GM18909 (cell line): ENCODE measurements around the gene FBXW8.

ENCODE experiments used
- ATAC-seq: cut with Tn5 transposase; IDR thresholded peaks from one replicate; pipeline ENCODE4 v1.9.1; 2021; ENCODE audit warnings: mild to moderate bottlenecking; ENCODE audit not compliant: unreplicated experiment, poor library complexity

Gene FBXW8

GRCh38 chr12:117034249-117034648 lies 123.5 kb downstream of the FBXW8 start:
- no peak for ATAC-seq

- no peak for ATAC-seq
Observed at GRCh38 chr12:117034701-117035151, 124.0 kb downstream of the FBXW8 start.

- no peak for ATAC-seq
Observed at GRCh38 chr12:117035287-117035686, 124.5 kb downstream of the FBXW8 start.

DNA sequence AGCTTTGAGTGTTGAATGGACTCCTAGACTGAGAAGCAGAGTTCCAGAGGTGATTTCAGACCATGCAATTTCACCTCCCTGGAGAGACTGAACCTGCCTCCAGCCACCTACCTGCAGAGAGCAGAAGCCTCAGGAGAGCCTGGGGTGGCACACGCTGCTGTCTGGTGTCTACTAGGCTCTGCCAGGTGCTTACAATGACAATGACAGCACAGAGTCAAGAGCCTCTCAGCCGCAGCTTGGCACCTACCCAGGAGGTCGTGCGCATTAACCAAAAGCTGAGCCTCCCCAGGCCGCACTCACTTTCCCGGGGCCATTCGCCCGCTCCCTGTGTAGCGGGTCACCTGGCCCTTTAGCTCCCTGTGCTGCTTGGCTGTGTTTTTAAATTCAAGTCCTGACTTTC lies 125.3 kb downstream of the FBXW8 start:
- ATAC-seq = no peak

- no peak for ATAC-seq
Observed at GRCh38 chr12:117036547-117036946, 125.8 kb downstream of the FBXW8 start.

DNA sequence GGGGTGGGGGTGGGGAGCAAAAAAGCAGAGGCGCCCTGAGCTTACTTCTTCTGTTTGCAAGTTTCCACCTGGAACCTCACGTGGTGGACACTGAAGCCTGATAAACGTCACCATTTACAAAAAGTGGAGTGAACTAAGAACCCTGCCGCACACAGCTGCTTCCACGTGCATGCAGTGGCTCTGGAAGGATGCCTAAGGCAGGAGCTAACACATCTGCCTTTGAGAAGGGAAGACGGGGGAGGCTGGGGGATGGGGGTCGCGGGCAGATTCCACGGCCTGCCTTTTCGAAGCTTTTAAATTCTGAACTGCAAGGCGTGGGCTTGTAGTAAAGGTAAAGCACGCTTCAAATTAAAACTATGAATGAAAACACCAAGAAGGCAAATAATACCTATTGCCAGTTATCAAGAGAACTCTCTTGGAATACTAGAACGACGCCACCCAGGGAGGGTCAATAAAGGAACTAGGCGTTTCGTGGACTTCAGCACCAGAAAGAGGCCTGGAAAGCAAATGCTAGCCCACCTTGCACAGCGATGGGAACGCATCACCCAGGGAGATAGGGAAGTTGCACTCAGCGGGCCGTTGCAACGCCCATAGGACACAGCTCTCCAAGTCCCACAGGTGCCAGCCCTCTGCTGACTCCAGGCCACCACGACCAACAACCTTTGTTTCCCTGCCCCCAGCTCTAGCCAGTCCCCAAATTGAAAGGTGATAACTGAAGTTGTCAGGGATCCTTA lies 126.7 kb downstream of the FBXW8 start:
- ATAC-seq = no peak

DNA sequence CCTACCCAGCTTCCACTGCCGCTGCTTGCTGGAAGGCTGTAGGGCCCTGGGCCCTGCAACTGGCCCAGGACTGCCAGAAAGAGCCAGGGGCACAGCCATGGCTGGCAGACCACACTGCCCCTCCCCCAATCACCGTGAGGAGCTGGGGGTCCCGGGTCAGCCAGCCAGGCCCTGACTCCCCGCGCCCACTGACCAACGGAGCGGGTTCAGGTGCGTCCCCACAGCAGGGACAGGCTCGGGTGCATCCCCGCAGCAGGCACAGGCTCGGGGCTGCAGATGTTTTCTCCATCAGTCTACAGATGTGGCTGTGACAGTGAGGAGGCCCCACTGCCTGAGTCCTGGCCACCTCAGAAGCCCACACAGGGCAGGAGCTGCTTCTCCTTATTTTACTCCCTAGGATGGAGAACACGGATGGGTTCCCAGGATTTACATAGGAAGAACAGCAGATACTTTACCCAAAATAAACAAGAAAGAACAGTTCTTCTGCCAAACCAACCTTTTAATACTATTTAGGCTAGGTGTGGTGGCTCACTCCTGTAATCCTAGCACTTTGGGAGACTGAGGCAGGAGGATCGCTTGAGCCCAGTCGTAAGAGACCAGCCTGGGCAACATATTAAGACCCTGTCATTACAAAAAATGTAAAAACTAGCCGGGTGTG lies 127.4 kb downstream of the FBXW8 start:
- no peak for ATAC-seq

DNA sequence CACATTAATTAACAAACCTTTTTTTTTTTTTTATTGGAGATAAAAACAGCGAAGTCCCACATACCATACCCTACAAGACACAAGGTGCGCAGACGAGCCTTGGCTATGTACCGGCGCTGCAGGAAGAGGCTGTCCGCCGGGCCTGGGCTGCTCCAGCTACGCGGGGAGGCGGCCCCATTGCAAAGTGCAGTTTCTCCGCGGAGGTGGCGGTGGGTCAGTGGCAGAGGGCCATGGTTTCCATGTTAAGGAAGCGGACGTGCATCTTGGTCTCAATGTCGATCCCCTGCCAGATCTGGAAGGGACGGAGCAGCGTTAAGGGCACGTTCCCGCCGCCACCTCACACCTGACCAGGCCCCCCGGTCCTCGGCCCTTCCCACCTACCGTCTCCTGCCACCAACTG lies 128.2 kb downstream of the FBXW8 start:
- ATAC-seq = no peak

GRCh38 chr12:117039891-117040309 lies 129.2 kb downstream of the FBXW8 start:
- ATAC-seq = no peak

GRCh38 chr12:117040496-117040895 lies 129.7 kb downstream of the FBXW8 start:
- ATAC-seq = no peak

DNA sequence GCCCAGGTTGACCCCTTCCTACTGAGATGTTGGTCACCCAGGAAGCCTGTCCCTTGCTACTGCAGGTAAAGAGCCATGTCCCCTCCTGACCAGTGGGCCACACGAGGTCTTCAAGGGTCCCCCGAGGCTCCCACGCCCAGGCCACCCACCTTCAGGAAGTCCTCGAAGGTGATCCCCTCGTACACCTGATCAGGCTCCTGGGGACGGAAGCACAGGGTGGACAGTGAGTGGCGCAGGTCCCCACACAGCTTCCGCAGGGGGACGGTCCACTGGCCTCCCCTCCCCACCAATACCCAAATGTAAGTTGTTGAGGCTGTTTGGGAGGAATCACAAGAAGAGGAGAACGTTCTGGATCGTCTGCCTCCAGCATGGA lies 131.0 kb downstream of the FBXW8 start:
- no peak for ATAC-seq

- no peak for ATAC-seq
Observed at GRCh38 chr12:117042171-117042842, 131.6 kb downstream of the FBXW8 start.

DNA sequence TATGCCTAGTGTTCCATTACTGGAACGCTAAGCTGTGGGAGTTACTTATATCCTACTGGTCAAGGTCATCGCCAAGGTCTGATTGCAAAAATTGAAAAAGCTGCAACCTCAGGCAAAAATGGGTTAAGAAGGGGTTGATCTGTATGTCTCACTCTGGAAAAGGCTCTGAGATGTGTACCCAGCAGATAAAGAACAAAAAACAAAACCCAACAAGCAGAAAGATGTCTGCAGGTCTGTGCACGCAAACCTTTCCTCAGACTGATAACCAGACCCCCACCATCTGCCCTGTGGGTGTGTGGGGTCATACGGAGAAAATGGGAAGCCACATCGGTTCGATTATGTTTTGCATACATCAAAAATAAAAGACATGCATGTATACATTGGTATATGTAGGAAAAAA lies 132.1 kb downstream of the FBXW8 start:
- no peak for ATAC-seq

GRCh38 chr12:117044311-117044710 lies 133.6 kb downstream of the FBXW8 start:
- ATAC-seq = no peak

DNA sequence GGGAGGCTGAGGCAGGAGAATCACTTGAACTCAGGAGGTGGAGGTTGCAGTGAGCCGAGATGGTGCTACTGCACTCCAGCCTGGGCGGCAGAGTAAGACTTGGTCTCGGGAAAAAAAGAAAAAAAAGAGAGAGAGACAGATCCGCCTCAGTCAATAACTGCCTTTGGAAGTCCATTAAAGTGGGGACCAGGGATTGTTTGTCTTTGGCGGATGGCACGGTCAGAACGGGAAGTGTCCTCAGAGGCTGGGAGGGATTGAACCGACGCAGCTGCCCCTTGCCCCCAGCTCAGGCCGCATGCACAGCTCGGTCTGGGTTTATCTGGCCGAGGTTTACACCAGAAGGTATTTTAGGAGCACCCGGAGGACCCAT lies 134.0 kb downstream of the FBXW8 start:
- no peak for ATAC-seq

GRCh38 chr12:117045160-117046010 lies 134.6 kb downstream of the FBXW8 start:
- ATAC-seq = no peak

DNA sequence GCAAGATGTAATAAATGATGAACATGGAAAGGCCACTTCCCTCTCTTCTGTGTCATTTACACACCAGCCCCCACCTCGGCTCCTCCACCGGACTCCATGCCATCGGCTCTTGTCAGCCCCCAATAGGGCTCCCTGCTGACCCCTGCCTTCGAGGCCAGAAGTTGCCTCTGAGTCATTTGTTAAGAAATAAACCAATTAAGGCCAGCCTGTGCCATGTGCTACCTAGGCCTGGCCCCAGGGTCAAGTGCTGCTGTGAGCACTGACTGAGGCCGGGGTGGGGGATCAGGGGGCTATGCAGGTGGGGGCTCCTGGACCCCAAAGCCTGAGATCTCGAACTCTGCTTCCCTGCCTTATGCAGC lies 135.2 kb downstream of the FBXW8 start:
- ATAC-seq = no peak

DNA sequence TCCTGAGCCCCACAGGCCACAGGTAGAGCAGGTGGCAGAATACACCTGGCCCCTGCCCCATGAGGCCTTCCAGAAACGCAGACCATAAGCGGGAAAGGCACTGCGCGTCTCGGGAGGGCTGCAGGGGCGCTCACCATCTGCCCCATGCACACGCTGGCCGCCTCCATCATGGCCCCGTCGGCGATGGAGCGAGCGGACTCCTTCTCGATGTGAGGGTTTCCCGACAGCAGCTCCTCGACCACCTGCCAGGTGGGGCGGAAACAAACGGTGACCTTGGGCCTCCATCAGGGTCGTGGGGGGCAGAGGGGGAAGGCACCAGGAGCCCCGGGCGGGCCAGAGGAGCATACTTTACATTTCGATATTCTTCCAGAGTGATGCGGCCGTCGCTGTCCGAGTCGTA lies 135.7 kb downstream of the FBXW8 start:
- no peak for ATAC-seq

GRCh38 chr12:117046861-117047530 lies 136.2 kb downstream of the FBXW8 start:
- no peak for ATAC-seq
